Right forelimb (tissue), 1 donor: ENCODE results near the gene HTATSF1.

ENCODE experiments used
- DNase-seq: peaks from one replicate; pipeline ENCODE4 v3.0.0-alpha.2; 2018

Gene HTATSF1, protein sequence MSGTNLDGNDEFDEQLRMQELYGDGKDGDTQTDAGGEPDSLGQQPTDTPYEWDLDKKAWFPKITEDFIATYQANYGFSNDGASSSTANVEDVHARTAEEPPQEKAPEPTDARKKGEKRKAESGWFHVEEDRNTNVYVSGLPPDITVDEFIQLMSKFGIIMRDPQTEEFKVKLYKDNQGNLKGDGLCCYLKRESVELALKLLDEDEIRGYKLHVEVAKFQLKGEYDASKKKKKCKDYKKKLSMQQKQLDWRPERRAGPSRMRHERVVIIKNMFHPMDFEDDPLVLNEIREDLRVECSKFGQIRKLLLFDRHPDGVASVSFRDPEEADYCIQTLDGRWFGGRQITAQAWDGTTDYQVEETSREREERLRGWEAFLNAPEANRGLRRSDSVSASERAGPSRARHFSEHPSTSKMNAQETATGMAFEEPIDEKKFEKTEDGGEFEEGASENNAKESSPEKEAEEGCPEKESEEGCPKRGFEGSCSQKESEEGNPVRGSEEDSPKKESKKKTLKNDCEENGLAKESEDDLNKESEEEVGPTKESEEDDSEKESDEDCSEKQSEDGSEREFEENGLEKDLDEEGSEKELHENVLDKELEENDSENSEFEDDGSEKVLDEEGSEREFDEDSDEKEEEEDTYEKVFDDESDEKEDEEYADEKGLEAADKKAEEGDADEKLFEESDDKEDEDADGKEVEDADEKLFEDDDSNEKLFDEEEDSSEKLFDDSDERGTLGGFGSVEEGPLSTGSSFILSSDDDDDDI

DNA sequence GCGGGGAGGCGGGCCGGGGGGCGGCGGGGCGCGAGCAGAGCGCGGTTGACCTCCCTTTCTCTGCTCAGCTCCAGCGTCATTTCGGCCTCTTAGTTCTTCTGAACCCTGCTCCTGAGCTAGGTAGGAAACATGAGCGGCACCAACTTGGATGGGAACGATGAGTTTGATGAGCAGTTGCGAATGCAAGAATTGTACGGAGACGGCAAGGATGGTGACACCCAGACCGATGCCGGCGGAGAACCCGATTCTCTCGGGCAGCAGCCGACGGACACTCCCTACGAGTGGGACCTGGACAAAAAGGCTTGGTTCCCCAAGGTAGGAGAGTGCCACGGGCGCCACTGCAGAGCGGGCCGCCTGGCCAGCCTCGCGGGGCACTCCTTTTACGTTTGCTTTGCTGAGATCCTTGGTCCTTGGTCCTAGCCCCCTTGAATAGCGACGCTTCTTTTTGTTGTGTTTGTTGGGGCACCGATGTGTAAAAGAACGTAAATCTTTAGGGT lies at the start of gene HTATSF1:
HTATSF1 (plus strand) TSS at position 37 of the 497 bp plus-strand sequence; CDS start at position 130, 93 bp downstream.
- DNase-seq: no peak

DNA sequence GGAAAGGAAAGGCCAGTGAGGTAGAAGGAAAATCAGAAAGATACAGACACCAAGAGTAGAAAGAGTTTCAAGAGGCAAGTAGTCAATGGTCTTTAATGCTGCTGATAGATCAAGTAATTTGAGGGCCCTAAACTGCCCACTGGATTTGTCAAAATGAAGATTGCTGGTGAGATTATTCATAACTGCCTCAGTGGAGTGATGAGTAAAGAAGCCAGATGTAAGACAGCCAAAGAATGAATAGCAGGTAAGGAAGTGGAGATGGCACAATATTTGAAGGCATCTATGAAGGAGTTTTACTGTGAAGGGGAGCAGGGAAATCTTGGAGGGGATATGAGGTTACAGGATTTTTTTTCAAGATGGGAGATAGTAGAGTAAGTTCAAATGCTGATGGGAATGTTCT lies 49.4 kb upstream of the HTATSF1 start:
- no peak for DNase-seq

DNA sequence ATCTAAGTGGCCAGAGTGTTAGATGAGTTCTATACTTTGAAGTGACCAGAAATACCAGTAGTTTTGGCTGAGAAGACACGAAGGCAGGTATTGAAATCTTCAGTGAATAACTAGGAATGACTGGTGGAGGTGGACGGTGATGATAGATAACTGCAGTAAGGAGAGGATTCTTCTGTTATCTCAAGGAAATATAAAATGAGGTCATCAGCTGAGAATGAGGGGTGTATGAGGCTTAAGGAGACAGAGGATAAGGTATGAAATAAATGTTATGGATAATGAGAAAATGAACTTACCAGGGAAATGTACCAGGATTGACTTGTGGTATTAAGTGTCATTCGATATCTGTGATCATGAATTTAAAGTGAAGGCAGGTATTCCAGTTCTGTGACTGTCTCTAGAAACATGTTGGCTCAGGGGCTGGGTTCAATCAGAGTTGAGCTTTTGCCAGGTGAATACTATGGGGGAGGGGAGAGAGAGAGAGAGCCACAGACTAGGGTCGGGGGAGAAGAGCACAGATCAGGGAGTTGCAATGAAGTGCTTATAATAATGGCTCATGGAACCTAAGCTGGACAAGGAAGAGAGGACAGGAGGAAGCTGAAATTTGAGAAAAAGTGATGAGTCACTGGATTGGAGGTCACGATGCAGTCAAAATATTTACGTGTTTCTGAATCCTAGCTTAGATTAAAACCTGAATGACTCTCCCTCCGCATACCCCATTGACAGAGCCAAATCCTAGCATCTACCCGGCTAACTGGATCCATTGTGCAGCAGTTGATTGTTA lies 47.2 kb upstream of the HTATSF1 start:
- no peak for DNase-seq

DNA sequence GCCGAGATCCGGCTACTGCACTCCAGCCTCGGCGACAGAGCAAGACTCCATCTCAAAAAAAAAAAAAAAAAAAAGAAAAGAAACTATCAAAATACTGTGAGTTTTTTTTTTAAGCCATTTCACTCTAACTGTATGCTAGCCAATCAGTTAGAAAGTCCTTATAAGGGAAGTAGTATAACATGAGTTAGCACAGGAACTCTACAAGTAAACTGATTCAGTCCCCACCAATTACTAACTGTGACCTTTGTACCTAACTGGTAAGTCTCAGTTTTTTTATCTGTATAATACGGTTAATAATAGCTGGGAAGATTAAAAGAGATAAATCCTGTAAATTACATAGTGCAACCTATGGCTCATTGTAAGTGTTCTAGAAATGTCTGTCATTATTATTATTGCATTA lies 44.8 kb upstream of the HTATSF1 start:
- DNase-seq: no peak

DNA sequence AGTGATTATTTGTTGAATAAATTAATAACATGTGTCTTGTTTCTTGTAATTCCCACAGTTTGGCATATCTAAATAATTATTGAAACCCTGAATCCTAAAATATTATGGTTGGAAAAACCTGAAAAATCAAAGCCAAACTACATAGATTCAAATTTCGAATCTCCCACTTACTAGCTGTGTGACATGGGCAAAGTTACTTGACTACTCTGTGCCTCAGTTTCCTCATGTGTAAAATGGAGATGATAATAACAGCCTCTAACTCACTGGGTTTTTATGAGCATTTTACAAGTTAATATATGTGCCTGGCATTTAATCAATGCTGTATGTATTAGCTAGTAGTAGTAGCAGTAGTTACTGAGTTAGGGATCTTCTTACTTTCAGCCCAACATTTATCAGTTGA lies 44.3 kb upstream of the HTATSF1 start:
- no peak for DNase-seq

DNA sequence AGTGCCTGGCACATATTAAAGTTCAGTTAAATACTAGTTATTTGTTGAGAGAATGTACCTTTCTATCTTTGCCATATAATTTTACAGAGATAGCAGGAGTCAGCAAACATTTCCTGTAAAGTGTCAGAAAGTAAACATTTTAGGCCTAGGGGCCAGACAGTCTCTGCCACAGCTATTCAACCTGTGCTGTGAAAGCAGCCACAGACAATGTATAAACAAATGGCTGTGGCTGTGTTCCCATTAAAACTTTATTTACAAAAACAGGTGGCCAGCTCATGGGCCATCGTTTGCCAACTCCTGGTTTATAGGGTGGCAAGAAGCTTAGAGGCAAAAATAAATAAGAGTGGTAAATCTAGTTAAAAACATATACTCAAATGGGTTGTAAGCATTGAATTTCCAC lies 43.6 kb upstream of the HTATSF1 start:
- DNase-seq: no peak

DNA sequence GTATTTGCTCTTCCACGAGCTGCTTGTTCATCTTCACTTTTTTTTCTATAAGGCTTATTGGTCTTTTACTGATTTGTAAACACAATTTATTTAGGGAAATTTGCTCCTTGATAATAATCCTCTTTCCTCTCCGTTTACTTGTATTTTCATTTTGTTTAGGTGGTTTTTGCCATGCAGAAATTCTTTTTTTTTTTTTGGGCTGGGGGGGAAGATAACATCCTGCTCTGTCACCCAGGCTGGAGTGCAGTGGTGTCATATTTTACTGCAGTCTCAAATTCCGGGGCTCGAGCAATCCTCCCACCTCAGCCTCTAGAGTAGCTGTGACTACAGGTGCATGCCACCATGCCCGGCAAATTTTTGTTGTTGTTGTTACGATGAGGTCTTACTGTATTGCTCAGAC lies 41.3 kb upstream of the HTATSF1 start:
- no peak for DNase-seq

DNA sequence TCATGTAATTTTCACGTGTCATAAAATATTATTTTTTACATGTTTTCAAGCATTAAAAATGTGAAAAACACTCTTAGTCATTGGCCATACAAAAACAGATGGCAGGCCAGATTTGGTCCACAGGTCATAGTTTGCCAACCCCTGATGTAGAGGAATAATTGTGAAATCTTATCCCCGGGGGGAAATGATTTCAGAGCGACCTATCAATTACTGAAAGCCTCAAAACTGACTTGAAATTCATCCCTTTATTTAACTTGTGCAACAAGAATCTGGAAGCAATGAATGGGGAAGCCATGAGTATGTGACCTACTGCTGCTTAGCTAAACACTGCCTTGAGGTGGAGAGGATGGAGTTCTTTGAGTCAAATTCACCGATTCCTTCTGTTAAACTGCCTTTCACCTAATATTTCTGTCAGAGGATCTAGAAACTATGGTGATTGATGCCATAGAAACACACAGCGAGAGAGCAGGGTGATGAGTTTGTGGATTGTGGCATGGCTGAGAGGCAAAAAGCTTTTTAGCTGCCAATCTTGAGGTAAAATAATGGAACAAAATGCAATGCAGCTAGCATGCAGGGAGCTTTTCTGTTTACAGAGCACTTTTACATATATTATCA lies 40.0 kb upstream of the HTATSF1 start:
- no peak for DNase-seq

DNA sequence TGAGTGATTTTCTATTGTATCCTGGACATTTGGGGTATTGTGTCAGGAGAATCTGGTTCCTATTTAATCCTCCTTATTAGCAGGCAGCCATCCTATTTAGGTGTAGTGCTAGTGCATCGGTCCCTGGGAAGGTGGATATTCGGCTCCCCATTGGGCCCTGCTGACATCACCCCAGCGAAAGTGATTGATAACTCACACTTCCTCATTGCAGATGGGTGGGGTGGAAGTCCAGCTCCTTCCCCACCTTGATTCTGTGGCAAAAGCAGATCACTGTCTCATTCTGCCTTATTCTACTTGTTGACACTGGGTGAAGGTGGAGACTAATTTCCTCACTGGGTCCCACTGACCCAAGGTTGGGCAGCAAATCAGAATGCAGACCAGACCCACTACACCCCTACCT lies 32.8 kb upstream of the HTATSF1 start:
- no peak for DNase-seq

DNA sequence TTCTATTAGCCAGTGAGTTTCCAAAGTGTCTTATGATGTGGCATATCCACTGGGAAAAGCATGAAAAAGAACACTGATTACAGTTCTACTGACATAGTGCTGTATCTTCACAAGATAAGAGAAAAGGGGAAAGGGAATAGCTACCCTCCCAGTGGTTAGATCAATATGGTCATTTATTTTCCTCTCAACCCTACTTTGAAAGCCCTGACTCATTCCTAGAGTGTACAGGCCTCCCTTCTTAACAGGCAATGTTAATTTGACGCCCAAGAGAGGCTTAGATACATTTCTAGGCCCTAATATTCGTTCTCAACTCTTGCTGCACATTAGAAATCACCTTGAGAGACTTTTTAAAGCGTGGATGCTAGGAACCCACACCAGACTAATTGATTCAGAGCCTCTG lies 30.1 kb upstream of the HTATSF1 start:
- no peak for DNase-seq

DNA sequence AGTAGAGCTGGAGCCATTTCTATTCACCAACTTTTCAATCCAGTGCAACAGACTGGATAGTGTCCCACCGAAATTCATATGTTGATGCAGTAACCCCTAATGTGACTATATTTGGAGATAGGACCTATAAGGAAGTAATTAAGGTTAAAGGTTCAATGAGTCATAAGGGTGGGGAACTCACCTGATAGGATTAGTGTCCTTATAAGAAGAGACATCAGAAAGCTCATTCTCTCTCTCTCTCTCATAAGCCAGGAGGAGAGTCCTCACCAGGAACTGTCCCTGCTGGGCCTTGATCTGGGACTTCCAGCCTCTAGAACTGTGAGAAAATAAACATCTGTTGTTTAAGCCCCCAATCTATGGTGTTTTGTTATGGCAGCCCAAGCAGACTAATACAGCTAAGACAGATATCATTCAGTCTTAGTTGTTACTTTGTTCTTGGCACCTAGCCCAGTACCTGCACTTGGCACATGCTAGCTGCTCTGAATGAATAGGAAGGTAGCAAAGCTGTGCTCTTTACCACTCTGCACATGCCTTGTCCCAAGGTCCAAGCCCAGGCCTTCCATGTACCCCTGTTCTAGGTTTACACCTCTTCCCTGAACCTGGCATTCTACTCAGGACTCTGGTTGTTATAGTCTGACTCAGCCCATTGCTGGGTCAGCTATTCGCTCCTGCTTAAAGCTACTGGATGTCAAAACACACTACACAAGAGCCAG lies 28.8 kb upstream of the HTATSF1 start:
- DNase-seq: no peak

DNA sequence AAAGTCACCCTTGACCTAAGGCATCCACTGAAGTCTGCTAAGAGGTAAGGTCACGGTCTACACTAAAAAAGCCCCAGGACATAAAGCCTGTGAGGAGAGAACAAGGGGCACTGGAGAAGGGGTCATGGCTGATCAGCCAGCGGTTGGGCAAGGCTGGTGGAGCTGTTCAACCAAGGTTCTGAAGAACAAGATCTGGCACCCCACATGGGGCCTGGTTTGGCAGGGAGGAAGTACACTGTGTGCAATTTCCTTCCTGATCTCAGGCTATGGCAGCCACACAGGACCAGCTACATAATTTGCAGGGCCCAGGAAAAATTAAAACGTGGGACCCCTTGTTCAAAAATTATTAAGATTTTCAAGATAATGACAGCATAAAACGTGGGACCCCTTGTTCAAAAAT lies 23.7 kb upstream of the HTATSF1 start:
- no peak for DNase-seq

DNA sequence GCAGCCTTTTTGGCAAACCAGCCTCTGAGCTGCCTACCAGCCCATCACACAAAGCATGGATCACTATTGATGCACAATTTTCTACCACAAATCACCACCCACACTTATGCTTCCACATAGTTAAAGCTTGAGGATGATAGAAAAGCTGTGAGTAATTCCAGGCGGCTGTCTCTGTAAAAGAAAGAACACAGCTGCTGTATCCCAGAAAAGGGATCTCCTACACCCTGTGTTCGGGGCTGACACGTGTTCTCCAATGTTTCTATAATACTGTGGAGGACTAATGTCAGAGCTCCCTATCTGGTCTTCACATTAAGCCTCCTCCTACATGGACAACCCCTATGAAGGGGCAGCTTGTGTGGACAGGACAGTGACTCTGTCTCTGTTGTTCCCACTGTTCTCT lies 22.2 kb upstream of the HTATSF1 start:
- DNase-seq: no peak

DNA sequence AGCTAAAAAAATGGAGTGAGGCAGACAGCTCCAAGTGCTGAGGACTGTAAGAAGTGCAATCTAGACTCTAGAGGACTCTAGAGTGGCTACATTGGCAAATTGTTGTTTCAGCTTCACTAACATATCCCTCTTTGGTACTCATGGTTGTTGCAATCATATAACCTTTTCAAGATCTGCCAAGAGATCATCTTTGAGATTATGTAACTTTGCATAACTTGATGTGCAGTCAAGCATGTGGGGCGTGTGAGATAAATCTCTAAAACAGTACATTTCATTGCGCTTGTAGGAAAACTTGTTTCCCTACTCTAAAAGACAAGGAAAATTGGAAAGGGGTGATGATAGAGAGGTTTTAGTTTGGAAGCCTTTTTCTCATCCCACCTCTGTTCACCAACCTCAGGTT lies 20.9 kb upstream of the HTATSF1 start:
- DNase-seq: no peak

DNA sequence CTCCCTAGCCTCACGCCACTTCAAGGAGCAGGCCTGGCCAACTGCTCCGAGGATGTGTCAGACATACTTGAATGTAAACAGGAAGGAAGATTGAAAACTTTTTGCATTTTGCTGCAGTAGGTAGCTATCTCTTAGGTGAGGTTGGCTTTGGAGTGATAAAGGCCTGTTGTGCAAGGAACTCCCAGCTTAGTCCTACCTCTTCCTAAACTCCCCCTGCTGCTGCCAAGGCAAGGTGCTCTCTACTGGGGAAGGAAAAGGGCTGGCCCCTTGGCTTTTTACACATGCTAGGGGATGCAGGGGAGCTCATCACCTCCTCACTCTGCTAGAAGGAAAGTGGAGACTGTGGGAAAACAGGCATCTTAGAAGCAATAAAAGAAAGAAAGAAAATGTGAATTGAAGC lies 20.4 kb upstream of the HTATSF1 start:
- no peak for DNase-seq

DNA sequence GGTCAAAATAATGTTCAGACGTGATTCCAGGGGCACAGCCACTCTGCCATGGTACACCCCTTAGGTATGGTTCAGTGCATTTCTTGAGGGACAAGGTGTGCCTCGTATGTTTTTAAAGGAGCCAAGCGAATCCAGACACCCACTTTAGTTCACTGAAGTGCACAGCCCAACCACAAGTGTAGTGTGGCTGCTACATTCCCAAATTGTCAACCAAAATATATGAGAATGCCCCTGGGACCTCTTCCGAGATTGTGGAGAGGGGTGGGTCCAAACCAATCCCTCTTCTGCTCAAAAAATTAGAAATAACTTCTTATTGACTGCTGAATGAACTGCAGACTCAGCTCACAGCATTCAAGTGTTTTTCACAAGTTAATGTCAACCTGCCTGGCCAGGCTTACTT lies 17.0 kb upstream of the HTATSF1 start:
- DNase-seq: no peak

DNA sequence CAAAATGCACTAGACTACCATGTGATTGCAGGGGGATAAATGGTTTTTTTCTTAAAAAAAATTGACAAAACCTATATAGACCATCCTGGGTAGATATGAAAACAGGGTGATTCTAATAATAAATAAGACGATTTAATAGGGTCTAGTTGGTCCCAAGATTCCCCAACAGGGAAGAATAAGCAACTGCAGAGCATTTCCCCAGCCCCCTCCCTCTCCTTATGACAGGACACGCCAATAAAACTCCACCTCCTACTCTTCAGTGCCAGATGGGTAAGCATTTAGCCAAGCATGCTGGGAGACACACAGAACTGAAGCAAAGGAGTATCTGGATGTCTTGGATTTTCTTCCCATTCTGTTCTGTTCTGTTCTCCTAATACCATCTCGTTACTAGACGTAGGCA lies 9.7 kb upstream of the HTATSF1 start, which contains the start of gene BRS3:
BRS3 (plus strand) TSS at position 301 of the 400 bp plus-strand sequence. CDS start 168 bp downstream, outside the sequence.
- no peak for DNase-seq

DNA sequence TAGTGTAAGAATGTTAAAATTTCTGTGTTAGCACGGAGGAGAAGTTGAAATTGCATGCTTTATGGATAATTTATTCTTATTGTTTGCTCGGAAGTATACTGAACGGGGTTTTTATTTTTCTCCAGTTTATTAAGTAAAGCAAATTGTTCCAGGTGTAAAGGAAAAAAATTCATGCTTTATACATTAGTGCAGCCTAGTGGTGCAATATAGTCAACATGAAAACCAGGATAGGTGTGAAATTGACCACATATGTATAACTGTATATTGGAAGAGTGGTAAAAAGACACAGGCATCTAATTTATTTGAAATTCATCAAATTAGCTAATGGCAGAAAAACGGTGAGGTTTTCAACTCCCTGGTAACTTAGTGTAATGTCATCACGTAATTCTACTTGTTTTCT lies 8.7 kb upstream of the HTATSF1 start:
- DNase-seq: no peak

DNA sequence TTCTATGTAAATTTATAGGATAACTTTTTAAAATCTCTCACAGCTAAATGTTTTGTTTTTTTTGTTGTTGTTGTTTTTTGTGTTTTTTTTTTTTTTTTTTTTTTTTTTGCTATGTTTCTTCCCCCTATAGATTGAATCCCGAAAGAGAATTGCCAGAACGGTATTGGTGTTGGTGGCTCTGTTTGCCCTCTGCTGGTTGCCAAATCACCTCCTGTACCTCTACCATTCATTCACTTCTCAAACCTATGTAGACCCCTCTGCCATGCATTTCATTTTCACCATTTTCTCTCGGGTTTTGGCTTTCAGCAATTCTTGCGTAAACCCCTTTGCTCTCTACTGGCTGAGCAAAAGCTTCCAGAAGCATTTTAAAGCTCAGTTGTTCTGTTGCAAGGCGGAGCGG lies 5.6 kb upstream of the HTATSF1 start:
- no peak for DNase-seq

DNA sequence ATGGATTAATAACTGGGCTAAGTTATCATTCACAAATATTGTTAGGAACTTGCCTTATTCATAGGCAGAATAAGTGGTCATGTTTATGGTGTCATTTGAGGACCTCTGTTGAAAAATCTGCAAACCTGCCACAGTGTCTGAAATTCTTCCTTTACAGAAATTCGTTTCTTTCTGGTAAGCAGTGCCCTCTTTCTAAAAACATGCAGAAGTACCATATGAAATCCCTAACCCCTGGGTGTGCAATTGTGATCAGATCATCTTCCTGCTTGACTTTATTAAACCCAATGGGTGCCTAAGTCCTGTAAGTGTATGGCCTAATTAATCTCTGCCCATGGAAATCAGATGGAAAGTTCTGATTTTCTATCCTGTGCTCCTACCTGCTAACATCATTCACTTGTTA lies 4.4 kb upstream of the HTATSF1 start:
- no peak for DNase-seq

DNA sequence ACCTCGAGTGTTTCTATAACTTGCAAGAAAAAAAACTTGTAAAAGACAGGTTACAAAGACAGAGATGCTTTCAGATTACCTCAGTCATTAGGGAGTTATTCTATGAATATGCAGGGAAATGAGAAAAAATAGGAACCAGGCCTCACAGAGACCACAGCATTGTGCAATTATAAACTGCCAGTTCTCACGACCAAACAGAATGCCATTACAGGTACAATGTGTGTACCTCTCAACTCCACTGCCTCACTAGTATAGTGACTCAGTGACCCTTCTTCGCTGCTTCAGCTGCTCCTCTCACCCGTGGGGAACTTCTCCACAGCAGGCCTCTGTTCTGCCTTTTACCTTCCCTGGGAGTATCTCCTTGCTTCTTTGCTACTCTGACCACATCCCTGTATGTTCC lies 2.3 kb upstream of the HTATSF1 start:
- no peak for DNase-seq

DNA sequence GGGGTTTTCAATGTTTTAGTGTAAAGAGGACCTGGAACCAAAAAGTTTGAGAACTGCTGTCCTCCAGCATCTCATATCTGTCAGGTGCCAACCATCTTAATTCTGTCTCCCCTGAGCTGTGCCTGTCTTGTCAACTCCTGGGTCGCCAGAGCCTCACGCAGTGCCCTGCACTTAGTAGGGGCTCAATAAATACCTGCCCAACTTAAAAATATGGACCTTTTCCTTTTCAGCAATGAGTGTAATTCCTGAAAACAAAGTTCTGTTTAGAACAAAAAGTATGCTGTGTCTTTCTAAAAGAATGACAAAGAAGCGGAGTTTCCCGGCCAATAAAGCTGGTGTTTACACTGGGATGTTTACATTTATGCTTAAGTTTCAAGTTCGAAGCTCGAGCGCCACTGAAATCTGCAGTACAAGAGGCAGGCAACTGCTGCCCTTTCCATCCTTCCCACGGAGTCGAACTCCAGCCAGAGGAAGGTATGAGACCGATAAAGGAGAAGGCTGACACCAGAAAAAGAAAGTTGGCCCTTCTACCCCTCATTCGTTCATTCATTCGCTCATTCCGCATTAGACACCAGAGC lies 1.1 kb upstream of the HTATSF1 start:
- DNase-seq: no peak
